ENCODE measurements around the gene CD163. TPM values are rescaled to one million over a fixed set of nuclear protein-coding genes. Genes with fewer than 3 reads are reported as not detected.
"Not testable (repeated sequence)": the region's sequence is repeated elsewhere in the genome, so short reads cannot be mapped to it uniquely, and the experiment has no call there.

Gene CD163
- 100 to 1,000 TPM; 252 to 705 TPM for total RNA-seq
- long read RNA-seq, donor 1, full-length matches to known transcripts: 31 of 111 reads
- long read RNA-seq, donor 1, partial matches to known transcripts: 67 of 111 reads
- long read RNA-seq, donor 1, other reads (novel, unspliced or antisense): 13 of 111 reads
- long read RNA-seq, donor 2, full-length matches to known transcripts: 3 of 31 reads
- long read RNA-seq, donor 2, partial matches to known transcripts: 25 of 31 reads
- long read RNA-seq, donor 2, other reads (novel, unspliced or antisense): 3 of 31 reads

DNA sequence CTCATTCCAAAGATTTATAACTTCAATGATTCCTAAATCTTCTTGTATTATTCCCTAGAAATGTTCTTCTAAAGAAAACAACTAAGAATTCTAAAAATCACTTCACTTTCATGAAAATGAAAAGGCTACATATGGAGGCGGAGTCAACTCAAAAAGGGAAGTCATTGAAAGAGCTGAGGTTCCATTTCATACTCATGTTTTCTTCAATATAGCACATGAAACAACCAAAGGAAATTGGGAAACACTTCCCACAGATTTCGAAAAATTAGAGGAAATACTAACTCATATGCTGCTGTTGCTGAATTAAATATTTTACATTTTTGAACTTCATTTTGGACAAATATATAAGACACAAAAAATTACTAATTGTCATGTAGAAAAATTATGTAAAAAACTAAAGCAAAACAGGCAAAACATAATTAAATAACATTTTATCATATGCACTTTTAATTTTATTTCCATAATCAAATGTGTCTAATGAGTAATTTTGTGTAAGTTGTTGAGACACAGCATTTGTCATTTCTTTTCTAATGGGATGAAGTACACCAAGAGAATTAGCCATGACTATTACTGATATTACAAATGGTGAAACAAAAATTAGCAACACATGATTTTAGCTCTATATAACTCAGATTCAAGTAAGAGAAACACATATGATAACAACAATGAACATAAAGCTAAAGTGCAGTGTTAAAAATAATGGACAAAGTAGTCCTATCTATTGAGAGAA lies at the start of gene CD163:
Gene CD163 (minus strand): TSS at position 92 of the 730 bp plus-strand sequence. CDS start 87 bp downstream, at position 5.
- intact Hi-C loops (cut with DNase I): no loop called here

DNA sequence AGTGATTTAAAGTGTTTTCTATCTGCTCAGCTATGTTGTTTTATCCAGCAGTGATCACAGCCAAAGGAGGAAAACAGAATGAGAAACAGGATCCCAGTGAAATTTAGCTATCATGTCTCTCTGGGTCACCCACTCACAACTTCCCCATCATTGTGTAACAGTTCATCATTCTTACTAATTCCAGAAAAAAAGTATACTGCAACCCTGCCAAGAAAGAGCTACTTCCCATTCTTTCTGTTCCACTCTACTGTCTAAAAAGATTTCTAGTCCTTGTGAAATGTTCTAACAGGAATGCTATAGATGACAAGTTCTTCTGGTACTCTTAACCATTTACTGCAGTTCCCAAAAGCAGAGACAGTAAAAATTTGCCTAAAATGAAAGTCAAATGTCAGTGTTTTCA lies 39.2 kb upstream of the CD163 start:
- intact Hi-C loops (cut with DNase I): no loop called here
- DNase-seq (ENCODE audit: low spot score): no peak

More for the DNA sequence above, at the start of gene CD163:
- DNase-seq (ENCODE audit: low spot score): no peak

DNA sequence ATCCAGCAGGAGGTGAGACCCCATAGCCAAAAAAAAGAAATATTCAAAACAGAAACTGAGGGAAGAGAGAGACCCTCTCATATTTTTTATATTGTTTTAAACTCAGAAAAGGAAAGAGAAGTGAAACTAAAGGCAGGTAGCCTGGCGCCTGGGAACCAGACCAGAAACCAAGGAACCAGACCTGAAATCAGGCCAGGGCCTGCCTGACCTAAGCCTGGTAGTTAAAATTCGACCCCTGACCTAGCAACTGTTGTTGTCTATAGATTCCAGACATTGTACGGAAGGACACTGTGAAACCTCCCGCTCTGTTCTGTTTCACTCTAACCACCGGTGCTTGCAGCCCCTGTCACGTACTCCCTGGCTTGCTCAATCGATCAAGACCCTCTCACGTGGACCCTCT lies 38.5 kb upstream of the CD163 start:
- no peak for DNase-seq (ENCODE audit: low spot score)

DNA sequence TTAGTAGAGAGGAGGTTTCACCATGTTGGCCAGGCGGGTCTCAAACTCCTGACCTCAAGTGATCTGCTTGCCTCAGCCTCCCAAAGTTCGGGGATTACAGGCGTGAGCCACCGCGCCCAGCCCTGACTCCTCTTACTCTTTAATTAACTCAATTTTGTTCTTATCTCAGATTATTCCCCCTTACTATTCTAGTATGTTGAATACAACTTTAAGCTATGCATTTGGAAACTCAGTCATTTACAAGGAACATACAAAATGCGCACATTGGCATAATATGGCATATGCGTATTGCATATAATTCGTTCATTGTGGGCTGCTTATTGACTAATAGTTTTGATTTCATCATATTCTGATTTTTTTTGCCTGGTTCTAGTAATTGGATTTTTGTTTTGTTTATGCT lies 10.8 kb upstream of the CD163 start:
- intact Hi-C loops (cut with DNase I): no loop called here
- no peak for DNase-seq (ENCODE audit: low spot score)

More for the DNA sequence above, 38.5 kb upstream of the CD163 start:
- intact Hi-C loops (cut with DNase I): no loop called here

DNA sequence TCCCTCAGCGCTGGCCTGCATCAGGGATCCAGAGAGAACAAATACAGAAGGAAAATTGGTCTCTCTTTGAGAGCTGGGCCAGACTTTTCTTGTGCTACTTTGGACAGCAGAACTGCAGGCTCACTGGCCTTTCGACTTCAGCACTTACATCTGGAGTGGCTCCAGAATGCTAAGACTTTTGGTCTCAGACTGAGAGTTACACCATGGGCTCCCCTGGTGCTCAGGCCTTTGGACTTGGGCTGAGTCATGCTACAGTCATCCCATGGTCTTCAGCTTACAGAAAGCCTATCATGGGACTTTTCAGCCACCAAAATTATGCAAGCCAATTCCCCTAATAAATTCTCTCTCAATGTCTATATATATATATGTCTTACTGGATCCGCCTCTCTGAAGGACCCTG lies 9.0 kb upstream of the CD163 start:
- DNase-seq (ENCODE audit: low spot score): peak; percentile 79
- intact Hi-C loops (cut with DNase I): no loop called here

DNA sequence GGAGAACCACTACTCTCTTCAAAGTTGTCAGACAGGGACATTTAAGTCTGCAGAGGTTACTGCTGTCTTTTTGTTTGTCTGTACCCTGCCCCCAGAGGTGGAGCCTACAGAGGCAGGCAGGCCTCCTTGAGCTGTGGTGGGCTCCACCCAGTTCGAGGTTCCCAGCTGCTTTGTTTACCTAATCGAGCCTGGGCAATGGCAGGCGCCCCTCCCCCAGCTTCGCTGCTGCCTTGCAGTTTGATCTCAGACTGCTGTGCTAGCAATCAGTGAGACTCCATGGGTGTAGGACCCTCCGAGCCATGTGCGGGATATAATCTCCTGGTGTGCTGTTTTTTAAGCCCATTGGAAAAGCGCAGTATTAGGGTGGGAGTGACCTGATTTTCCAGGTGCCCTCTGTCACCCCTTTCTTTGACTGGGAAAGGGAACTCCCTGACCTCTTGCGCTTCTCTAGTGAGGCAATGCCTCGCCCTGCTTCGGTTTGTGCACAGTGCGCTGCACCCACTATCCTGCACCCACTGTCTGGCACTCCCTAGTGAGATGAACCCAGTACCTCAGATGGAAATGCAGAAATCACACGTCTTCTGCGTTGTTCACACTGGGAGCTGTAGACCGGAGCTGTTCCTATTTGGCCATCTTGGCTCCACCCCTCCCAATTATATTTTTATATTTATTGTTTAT lies 6.4 kb upstream of the CD163 start:
- peak; percentile 50 for DNase-seq (ENCODE audit: low spot score)
- intact Hi-C loops (cut with DNase I): not testable (repeated sequence)

DNA sequence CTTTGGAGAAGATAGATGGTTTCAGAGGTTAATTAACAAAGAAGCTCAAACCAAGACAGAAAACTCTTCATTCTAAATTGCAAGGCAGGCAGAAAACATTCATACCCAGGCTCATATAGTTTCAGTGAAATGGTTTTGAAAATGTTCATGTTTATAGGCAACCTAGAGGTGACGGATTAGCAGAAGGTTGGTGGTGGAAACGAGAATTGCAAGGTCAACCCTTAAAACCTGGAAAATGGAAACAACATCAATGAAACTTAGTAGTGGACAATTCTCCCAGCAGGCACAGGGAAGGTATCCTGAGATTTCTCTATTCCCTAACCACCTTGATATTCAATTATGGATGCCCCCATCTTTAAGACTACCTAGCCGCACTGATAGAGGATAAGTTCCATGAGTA lies 965 bp downstream of the CD163 start:
- intact Hi-C loops (cut with DNase I): no loop called here
- no peak for DNase-seq (ENCODE audit: low spot score)

DNA sequence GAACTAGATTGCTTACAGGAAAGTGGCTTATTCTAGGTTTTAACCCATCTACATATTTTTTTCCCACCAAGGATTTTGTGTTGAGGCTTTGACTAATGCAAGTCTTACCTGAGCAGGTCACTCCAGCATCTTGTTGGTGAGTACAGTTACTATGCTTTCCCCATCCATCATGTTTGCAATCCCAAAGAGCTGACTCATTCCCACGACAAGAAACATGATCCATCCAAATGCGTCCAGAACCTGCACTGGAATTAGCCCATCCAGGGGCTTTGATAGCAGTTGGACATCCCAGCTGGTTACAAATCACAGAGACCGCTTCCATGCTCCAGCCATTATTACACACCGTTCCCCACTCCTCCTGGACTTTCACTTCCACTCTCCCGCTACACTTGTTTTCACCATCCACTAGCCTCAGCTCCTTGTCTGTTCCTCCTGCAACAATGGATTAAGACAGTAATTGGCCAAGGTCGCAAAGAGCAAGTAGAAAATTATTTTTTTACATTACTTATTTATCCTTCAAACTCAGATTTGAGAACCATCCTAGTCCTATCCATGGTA lies 2.5 kb downstream of the CD163 start:
- no peak for DNase-seq (ENCODE audit: low spot score)
- intact Hi-C loops (cut with DNase I): no loop called here

DNA sequence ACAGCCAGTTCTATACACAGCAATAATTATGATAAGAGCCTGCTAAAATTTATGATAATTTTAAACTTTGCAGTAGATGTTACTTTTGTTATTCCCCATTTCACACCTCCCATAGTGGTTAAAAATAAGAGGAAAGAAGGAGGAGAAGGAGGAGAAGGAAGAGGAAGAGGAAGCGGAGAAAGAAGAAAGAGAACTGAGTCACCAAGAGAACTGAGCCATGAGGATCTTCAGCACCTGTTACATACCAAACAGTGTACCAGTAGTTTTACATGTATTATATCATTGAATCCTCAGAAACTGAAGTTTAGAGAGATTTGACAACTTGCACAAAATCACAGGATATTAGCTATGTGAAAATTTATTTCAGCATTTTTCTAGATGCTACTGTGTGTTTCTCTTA lies 3.9 kb downstream of the CD163 start:
- intact Hi-C loops (cut with DNase I): no loop called here
- no peak for DNase-seq (ENCODE audit: low spot score)

DNA sequence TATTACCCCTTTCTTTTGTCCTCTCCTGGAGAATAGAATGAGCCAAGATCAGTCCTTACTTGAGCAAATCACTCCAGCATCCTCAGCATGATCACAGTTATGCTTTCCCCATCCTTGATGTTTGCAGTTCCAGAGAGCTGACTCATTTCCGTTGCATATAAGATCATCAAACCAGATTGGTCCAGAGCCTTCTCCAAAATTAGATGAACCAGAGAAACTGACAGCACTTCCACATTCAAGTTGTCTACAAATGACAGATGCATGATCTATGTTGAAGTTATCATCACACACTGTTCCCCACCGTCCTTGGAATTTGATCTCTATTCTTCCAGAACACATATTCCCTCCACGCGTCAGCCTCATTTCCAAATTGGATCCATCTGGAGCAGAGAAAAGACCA lies 4.8 kb downstream of the CD163 start:
- intact Hi-C loops (cut with DNase I): no loop called here
- DNase-seq (ENCODE audit: low spot score): no peak

DNA sequence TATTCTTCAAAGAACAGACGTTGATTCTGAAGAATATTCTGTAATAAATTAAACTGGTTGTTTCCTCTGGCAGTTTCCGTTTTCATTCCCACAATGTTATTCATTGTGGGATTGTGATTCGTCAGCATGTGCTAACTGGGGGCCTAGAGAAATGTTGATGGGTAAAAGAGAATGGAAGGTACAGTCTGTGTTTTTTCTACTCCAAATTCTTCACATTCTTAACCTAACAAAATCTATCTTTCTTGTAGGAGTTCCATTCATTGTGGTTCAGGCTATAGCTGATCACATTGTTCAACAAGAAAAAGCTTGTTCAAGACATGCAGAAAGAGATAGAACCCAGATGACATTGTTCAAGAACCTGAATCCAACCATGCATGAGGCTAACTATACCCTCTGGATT lies 5.9 kb downstream of the CD163 start:
- intact Hi-C loops (cut with DNase I): no loop called here
- DNase-seq (ENCODE audit: low spot score): no peak

DNA sequence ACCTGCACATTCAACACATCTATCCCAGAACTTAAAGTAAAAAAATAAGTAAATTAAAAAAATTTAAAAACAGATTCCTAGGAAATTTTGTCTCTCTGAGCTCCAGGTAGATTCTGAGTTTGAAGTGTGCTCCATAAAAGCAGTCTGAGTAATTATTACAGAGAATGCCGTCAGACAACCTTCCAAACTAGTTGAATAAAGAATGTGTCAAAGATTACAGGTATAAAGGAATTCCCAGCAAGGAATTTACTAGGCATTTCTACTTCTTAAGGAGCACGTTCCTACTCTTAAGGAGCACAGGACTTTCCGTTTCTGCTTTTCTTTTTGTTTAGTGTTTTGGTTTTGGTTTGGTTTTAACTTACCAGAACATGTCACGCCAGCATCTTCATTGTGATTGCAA lies 7.1 kb downstream of the CD163 start:
- intact Hi-C loops (cut with DNase I): no loop called here
- DNase-seq (ENCODE audit: low spot score): no peak

DNA sequence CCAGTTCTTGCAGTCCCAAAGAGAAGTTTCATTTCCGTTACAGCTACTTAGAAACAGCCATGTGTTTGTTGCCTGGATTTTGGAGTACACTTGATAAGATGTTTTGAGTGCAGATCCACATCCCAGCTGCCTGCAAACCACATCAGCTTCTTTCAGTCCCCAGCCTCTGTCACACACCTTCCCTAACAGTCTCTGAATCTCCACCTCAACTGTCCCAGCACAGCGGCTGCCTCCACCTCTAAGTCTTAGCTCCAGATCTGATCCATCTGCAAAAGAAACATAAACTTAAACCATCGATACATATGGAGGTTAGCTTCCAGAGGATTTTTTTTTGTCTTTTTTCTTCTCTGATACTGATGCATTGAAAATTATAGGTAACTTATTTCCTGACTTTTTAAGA lies 8.4 kb downstream of the CD163 start:
- no peak for DNase-seq (ENCODE audit: low spot score)
- intact Hi-C loops (cut with DNase I): no loop called here

DNA sequence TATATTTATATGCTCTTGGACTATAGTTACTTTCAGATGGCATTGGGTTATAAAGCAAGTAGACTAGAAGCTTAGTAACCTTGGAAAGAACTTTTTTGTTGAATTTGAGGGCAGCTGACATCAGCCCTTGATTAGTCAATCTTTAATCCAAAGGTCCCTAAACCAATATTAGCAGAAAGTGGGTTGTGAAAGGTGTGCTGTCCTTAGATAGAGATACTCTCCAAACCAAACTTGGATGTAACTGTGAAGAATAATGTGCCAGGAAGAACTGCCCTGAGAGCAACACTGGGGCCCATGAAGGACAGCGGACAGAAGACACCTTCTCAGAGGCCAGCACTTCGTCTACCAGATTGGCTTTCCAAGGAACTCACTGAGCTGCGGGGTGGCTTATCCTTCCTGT lies 10.6 kb downstream of the CD163 start:
- peak; percentile 72 for DNase-seq (ENCODE audit: low spot score)
- intact Hi-C loops (cut with DNase I): no loop called here

DNA sequence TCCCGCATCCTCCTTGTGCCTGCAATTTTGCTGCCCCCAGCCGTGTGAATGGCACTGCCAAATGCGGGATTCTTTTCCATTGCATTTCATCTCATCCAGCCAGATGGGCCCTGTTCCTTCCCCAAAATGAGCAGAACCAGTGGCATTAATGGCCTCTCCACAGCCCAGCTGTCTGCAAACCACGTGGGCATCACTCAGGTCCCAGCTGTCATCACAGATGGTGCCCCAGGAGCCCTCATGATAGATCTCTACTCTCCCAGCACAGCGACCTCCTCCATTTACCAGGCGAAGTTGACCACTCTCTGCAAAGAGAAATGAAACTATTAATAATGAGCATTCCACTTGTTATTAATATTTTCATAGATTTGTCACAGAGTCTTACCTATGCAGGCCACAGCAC lies 17.1 kb downstream of the CD163 start:
- intact Hi-C loops (cut with DNase I): no loop called here
- peak; percentile 52 for DNase-seq (ENCODE audit: low spot score)

DNA sequence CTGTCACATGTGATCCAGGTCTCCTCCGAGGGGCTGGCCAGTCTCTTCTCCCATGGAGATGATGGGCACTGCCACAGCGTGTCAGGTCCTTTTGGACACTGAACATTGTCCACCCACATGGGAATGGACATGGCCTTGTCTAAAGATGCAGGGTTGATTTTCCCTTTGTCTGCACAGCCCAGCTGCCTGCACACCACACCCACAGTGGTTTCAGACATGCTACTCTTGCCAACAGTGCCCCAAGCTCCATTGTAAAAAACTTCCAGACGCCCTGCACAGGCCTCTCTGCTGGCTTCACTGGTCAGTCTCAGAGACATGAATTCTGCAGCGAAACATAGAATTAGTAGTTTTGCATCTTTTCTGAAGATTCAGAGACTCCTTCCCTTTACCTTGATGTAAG lies 18.5 kb downstream of the CD163 start:
- peak; percentile 35 for DNase-seq (ENCODE audit: low spot score)
- intact Hi-C loops (cut with DNase I): no loop called here

DNA sequence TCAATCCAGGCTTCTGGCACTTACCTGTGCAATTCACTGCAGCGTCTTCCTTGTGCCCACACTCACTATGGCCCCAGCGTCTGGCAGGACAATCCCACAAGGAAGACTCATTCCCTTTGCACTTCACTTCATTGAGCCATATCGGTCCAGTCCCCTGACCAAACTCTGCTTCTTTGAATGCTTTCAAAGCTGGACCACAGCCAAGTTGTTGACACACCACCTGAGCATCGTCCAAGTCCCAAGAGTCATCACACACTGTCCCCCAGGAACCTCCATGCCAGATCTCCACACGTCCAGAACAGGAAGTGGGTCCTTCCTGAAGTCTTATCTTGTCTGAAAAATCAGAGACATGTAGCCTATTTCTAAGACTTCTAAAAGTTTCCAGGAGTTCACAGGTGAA lies 20.2 kb downstream of the CD163 start:
- intact Hi-C loops (cut with DNase I): no loop called here
- DNase-seq (ENCODE audit: low spot score): peak; percentile 40

DNA sequence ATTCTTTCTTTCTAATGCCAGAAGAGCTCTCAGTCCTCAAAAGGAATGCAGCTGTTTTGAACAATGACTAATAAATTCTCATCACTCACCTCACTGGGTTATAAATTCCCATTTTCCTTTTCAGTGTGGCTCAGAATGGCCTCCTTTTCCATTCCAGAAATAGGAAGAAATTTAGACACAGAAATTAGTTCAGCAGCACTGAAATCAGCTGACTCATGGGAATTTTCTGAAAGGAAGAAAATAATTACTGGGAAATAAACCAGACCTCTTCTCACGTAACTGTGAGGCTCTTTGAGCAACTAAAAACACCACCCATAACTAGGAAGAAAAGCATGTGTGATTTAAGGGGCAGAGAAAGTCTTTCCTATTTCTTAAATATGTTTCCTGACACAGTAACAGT lies 23.8 kb downstream of the CD163 start:
- intact Hi-C loops (cut with DNase I): no loop called here
- DNase-seq (ENCODE audit: low spot score): no peak

DNA sequence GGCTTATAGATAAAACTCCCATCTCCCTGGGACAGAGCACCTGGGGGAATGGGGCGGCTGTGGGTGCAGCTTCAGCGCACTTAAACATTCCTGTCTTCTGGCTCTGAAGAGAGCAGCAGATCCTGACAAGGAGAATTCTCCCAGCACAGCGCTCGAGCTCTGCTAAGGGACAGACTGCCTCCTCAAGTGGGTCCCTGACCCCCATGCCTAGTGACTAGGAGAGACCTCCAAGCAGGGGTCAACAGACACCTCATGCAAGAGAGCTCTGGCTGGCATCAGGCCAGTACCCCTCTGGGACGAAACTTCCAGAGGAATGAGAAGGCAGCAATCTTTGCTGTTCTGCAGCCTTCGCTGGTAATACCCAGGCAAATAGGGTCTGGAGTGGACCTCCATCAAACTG lies 31.5 kb downstream of the CD163 start:
- DNase-seq (ENCODE audit: low spot score): peak; percentile 62
- intact Hi-C loops (cut with DNase I): no loop called here

Measured in posterior vena cava (tissue), 2 donors.